ENCODE results near the gene GALR2.

The GALR2 gene

DNA sequence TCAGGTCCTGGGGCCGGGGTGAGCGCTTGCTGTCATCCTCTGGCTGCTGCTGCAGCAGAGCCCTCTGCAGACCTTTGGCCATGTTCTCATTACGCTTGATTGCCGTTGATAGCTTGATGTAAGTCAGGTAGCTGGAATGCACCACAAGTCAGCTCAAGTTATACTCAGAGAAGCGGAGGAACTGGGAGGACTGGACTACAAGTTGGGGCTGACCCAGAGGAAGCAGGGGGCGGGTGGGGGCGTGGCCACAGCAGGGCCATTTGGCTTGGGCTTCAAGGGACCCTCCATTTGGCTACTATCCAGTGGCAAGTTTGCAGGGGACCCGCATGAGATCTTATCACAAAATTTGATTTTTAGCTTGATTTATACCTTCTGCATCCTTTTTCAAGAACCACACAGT is 28.5 kb upstream of the GALR2 start:
- no peak overlapping the region for H3K27ac ChIP-seq
- TF ChIP-seq, protein P1, sequence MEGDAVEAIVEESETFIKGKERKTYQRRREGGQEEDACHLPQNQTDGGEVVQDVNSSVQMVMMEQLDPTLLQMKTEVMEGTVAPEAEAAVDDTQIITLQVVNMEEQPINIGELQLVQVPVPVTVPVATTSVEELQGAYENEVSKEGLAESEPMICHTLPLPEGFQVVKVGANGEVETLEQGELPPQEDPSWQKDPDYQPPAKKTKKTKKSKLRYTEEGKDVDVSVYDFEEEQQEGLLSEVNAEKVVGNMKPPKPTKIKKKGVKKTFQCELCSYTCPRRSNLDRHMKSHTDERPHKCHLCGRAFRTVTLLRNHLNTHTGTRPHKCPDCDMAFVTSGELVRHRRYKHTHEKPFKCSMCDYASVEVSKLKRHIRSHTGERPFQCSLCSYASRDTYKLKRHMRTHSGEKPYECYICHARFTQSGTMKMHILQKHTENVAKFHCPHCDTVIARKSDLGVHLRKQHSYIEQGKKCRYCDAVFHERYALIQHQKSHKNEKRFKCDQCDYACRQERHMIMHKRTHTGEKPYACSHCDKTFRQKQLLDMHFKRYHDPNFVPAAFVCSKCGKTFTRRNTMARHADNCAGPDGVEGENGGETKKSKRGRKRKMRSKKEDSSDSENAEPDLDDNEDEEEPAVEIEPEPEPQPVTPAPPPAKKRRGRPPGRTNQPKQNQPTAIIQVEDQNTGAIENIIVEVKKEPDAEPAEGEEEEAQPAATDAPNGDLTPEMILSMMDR (conservative IDR thresholded peaks at IDR 0.05): no peak

DNA sequence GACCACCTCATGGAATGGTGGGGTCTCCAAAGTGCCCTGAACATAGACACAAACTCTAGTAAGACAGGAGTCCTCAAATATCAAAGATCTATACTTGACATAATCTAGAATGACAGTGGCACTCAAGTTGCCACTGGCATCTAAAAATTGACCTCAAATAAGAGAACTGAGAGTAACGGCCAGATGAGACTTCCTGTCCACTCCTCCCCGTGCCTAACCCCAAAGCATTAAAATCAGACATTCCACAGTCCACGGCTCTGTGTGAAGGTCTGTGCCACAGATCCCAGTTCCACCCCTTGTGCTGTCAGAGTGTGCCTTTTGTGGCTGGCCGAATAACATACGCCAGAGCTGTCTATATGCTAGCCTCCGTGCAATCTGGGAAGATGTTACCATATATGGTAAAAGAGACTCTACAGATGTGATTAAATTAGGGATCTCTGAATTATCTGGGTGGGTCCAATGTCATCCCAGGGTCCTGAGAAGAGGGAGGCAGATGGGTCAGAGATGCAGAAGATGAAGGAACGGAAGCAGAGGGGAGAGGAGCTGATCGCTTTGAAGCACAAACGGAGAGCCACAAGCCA is 26.5 kb upstream of the GALR2 start:
- TF ChIP-seq, protein P1 (conservative IDR thresholded peaks at IDR 0.05): no peak
- H3K27ac ChIP-seq: no peak overlapping the region

DNA sequence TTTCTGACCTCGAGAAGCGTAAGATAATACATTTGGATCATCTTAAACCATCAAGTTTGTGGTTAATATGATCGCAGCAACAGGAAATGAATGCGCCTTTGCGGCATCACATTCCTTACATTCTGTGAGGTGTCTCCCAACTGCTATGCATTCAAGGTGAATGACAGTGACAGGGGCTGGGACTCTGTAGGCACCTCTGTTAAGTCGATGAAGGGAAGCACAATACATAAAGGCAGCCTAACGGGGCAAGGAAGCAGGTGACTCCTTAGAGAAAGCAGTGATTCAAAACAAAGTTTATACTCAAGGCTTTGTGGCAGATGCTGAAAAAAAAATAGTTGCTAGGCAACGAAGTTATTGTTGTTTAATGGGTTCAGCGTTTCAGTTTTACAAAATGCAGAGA is 25.9 kb upstream of the GALR2 start:
- no peak overlapping the region for H3K27ac ChIP-seq
- TF ChIP-seq, protein P1 (conservative IDR thresholded peaks at IDR 0.05): no peak

DNA sequence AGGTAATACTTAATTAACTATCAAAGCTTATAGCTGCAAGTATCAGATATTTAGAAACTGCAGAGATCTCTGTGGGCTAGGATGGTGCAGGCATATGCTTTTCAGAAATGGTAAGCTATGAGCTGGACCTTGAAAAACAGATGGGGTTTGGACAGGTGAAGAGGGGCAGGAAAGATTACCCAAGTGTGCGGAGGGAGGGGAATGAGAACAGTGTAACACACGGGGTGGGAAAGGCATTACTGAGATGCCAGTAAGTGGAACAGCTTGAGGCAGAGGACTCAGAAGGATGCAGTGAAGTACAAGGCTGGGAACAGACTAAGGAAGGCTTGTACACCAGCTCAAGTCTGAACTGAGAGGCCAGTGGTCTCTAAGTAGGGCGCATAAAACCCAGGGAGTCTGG is 25.3 kb upstream of the GALR2 start:
- TF ChIP-seq, protein P1 (conservative IDR thresholded peaks at IDR 0.05): no peak
- H3K27ac ChIP-seq: peak overlapping the region; percentile 74

DNA sequence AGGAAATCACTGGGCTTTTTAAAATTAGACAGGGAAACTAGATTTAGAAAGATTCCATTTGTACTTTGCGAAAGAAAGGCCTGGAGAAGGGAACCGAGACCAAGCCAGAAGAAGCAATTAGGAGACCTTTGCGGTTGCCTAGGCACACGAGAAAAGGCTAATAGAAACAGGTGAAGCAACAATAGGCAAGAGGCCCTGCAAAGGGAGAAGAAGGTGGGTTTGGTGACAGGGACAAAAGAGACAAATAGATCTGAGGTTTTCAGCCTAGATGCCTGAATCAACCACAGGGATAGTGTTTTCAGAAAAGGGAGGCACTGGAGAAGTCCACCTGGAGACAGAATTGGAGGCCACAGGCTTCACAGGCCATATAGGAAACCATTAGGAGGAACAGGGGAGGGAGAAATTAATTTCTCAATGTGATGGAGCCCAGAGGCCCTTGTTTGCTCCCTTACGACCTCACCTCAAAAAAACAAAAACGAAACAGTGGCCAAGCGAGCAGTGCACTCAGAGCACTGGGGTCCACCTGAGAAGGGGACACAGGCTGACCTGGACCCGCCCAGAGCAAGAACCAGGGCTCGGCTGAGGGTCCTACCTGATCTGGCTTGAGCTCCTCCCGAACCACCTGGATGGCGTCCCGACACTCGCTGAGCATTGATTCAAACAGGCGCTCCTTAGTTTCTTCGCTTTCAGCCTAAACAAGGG is 24.6 kb upstream of the GALR2 start:
- H3K27ac ChIP-seq: peak overlapping the region; percentile 74
- TF ChIP-seq, protein P1 (conservative IDR thresholded peaks at IDR 0.05): no peak

DNA sequence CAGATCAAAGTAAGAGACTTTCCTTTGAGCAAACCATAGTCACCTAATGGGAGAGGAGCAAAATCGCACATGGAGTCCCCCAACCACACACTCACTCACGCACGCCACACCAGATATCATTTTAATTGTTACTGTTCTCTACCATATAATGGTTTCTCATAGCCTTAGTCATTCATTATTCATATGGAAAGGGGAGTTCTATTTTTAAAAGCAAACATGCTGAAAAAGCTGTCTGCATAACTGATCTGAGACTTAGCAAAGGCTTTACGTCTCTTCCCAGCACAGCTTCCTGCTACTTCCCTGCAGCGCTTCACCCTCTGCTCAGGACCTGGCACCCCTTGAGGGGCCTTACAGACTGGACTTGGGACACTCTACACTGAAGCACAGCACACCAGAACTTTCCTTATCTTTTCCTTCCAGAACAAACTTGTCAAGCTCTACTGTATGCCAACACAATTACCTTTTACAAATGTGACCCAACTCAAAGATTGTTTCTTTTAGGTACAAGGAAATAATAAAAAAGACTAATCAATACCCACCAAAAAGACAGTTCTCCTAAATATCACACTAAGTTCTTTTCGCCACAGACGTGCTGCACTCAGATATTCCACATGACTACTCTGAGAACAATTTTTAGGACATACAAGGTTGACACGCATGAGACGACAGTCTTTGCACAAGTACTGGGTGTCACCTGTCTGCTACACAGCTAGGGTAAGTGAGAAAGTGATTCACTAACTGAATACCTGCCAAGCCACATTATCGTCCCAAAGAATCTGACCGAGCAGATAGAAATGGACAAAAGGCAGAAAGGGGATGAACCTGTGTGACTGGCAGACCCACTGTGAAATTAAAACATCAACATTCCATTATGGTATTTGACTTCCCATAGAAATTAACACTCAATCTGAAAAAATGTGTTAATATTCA is 23.8 kb upstream of the GALR2 start:
- TF ChIP-seq, protein P1 (conservative IDR thresholded peaks at IDR 0.05): no peak
- H3K27ac ChIP-seq: peak overlapping the region; percentile 74

DNA sequence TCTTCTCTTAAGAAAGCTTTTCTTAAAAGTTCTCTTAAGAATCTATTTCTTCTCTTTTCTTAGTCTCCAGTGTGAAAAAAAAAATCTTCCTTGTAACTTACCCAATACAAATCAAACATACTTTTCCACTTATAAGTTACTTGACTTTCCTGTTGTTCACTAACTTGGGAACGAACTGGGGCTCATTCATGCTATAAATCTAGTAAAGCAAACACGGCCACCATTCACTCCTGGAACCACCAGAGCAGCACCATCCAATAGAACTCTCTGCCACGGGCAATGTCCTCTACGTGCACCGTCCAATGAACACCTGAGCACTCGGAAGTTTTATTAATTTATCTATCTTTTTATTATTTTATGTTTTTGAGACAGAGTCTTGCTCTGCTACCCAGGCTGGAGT is 23.0 kb upstream of the GALR2 start:
- TF ChIP-seq, protein P1 (conservative IDR thresholded peaks at IDR 0.05): no peak
- H3K27ac ChIP-seq: peak overlapping the region; percentile 74

Measured in VCaP (cell line).